MCF 10A (cell line): ENCODE results near the gene RHBG. TPM values are rescaled to one million over a fixed set of nuclear protein-coding genes. Genes with fewer than 3 reads are reported as not detected.

ENCODE experiments used
- BruUV-seq: library from RNA; stranded (reverse); fragments of 400-500 nt; replicated peaks from 2 replicates; lab custom pipeline; 2021; lab: Mats Ljungman, UMichigan
- CTCF ChIA-PET: fragments of 300-600 bp; sonication (Branson Sonifier 250); formaldehyde crosslinking; extraction: SDS; loops from one replicate; lab custom pipeline; 2021; ENCODE audit warnings: antibody characterized with exemption, inconsistent platforms; lab: Yijun Ruan, JAX
- POLR2A ChIA-PET: fragments of 300-600, 350-650 bp; sonication (Branson Sonifier 250); formaldehyde crosslinking; extraction: SDS; loops from one replicate; lab custom pipeline; 2020; ENCODE audit warnings: antibody characterized with exemption, inconsistent platforms; lab: Yijun Ruan, JAX
- DNase-seq: peaks from one replicate; pipeline ENCODE4 v3.0.0-alpha.2; 2018; ENCODE audit not compliant: unreplicated experiment
- H3K27ac Mint-ChIP-seq: one replicate; pipeline ENCODE4 v1.8.0; 2022; ENCODE audit warnings: mild to moderate bottlenecking, low read depth, mixed read lengths; ENCODE audit not compliant: unreplicated experiment
- H3K27me3 Mint-ChIP-seq: one replicate; pipeline ENCODE4 v1.8.0; 2022; ENCODE audit warnings: mixed read lengths; ENCODE audit not compliant: insufficient read depth, unreplicated experiment
- H3K36me3 Mint-ChIP-seq: one replicate; pipeline ENCODE4 v1.8.0; 2022; ENCODE audit warnings: mild to moderate bottlenecking, moderate library complexity, mixed read lengths; ENCODE audit not compliant: insufficient read depth, unreplicated experiment
- H3K4me1 Mint-ChIP-seq: one replicate; pipeline ENCODE4 v1.8.0; 2022; ENCODE audit warnings: mixed read lengths; ENCODE audit not compliant: insufficient read depth, unreplicated experiment
- H3K4me3 Mint-ChIP-seq: one replicate; pipeline ENCODE4 v1.8.0; 2022; ENCODE audit warnings: mild to moderate bottlenecking, moderate library complexity, mixed read lengths; ENCODE audit not compliant: unreplicated experiment
- H3K9me3 Mint-ChIP-seq: one replicate; pipeline ENCODE4 v1.8.0; 2022; ENCODE audit warnings: mixed read lengths; ENCODE audit not compliant: unreplicated experiment
- CTCF ChIP-seq: fragments of 200-600 bp; IDR thresholded peaks from one replicate; pipeline ENCODE4 v1.8.0; 2022; ENCODE audit warnings: antibody characterized with exemption, mild to moderate bottlenecking; ENCODE audit not compliant: unreplicated experiment
- intact Hi-C: fragments of 100-400 bp; cut with micrococcal nuclease; formaldehyde crosslinking; loops from 2 replicates; pipeline ENCODE4 v1.14.1; 2022
- total RNA-seq: library from RNA; stranded (reverse); gene quantifications from 2 replicates; pipeline ENCODE4 v1.2.3, GENCODE V29; 2022

RHBG gene
- total RNA-seq, 1 experiment from 2014 or later: not detected

GRCh38 chr1:156425943-156426342 lies 56.9 kb downstream of the RHBG start:
- Mint-ChIP-seq H3K4me1 (peaks cover 5% of the 10 kb centered on the region), H3K9me3 (no peaks in the 10 kb centered on the region), H3K27me3 (peaks cover 96% of the 10 kb centered on the region), H3K4me3 (no peak overlapping the region), H3K27ac (no peak overlapping the region), H3K36me3 (peaks cover 7% of the 10 kb centered on the region)
- ChIA-PET POLR2A (no interaction called here), CTCF (interaction anchor here (0.6 to 7.9 kb wide), 6 partner anchors 20 to 813 kb away, joined by 3 to 56 read pairs (median 4); no protein-coding TSS in a partner anchor)
- no TSS peak for BruUV-seq
- intact Hi-C loops: no loop called here
- no peak for TF ChIP-seq CTCF
- DNase-seq: no peak

GRCh38 chr1:156427957-156428356 lies 58.9 kb downstream of the RHBG start:
- DNase-seq: no peak
- no peak for TF ChIP-seq CTCF
- intact Hi-C loops: no loop called here
- Mint-ChIP-seq H3K27me3 (peaks cover 96% of the 10 kb centered on the region), H3K36me3 (peaks cover 7% of the 10 kb centered on the region), H3K4me1 (no peaks in the 10 kb centered on the region), H3K9me3 (no peaks in the 10 kb centered on the region), H3K27ac (no peak overlapping the region), H3K4me3 (no peak overlapping the region)
- no TSS peak for BruUV-seq
- POLR2A ChIA-PET: no interaction called here
- CTCF ChIA-PET: interaction anchor here (0.6 to 7.9 kb wide), 3 partner anchors 17 to 52 kb away, joined by 3 to 56 read pairs (median 4); no protein-coding TSS in a partner anchor

- H3K9me3 Mint-ChIP-seq: no peaks in the 10 kb centered on the region
- intact Hi-C loops: no loop called here
- no peak overlapping the region for H3K27ac Mint-ChIP-seq
- ChIA-PET CTCF (interaction anchor here (0.6 to 7.9 kb wide), 3 partner anchors 17 to 43 kb away, joined by 4 to 76 read pairs (median 56); no protein-coding TSS in a partner anchor), POLR2A (interaction anchor here (0.6 to 0.7 kb wide), 2 partner anchors 73 to 224 kb away, joined by 3 read pairs; no protein-coding TSS in a partner anchor)
- peaks cover 4% of the 10 kb centered on the region for H3K36me3 Mint-ChIP-seq
- no peak for DNase-seq
- H3K4me1 Mint-ChIP-seq: no peaks in the 10 kb centered on the region
- H3K27me3 Mint-ChIP-seq: peaks cover 96% of the 10 kb centered on the region
- no TSS peak for BruUV-seq
- no peak for TF ChIP-seq CTCF
- H3K4me3 Mint-ChIP-seq: no peak overlapping the region
Measured at GRCh38 chr1:156428746-156429288, 59.8 kb downstream of the RHBG start.

- DNase-seq: no peak
- no peak for TF ChIP-seq CTCF
- Mint-ChIP-seq H3K36me3 (no peaks in the 10 kb centered on the region), H3K27me3 (peaks cover 96% of the 10 kb centered on the region), H3K9me3 (no peaks in the 10 kb centered on the region), H3K4me3 (no peak overlapping the region), H3K4me1 (no peaks in the 10 kb centered on the region), H3K27ac (no peak overlapping the region)
- no TSS peak for BruUV-seq
- intact Hi-C loops: no loop called here
- ChIA-PET POLR2A (interaction anchor here (0.6 to 0.7 kb wide), 2 partner anchors 74 to 224 kb away, joined by 3 read pairs; no protein-coding TSS in a partner anchor), CTCF (interaction anchor here (1.1 to 6.7 kb wide), 3 partner anchors 16 to 73 kb away, joined by 4 to 76 read pairs (median 46); no protein-coding TSS in a partner anchor)
Measured at GRCh38 chr1:156429313-156430060, 60.5 kb downstream of the RHBG start.
